Panc1 (cell line): Measurements from ENCODE around the gene CCDC171.

Experiments
- CTCF ChIP-seq: fragments of 450-650 bp; IDR thresholded peaks from 2 replicates; pipeline ENCODE4 v1.5.1; 2017; ENCODE audit warnings: mild to moderate bottlenecking
- SIN3A ChIP-seq: IDR thresholded peaks from 2 replicates; pipeline ENCODE4 v1.6.1; 2012; ENCODE audit warnings: low read depth, mild to moderate bottlenecking, low read length, moderate library complexity, borderline replicate concordance; ENCODE audit not compliant: insufficient read depth

- no peak for TF ChIP-seq CTCF
- no peak for TF ChIP-seq SIN3A
These were observed 336.7 kb downstream of the CCDC171 start for GRCh38 chr9:15889555-15889954.
